Urinary bladder (tissue), 4 donors: ENCODE measurements around the gene PACC1. TPM values are rescaled to one million over a fixed set of nuclear protein-coding genes. Genes with fewer than 3 reads are reported as not detected.

Experiments used
- DNase-seq: peaks from one replicate; pipeline ENCODE4 v3.0.0-alpha.2; 2015; ENCODE audit errors: extremely low spot score
- H3K27ac ChIP-seq: one replicate; pipeline ENCODE4 v1.5.1; 2013; ENCODE audit warnings: low read depth, mild to moderate bottlenecking, moderate library complexity
- H3K36me3 ChIP-seq: one replicate; pipeline ENCODE4 v1.6.1; 2013; ENCODE audit warnings: mild to moderate bottlenecking, moderate library complexity; ENCODE audit not compliant: insufficient read depth
- H3K4me1 ChIP-seq: one replicate; pipeline ENCODE4 v1.6.1; 2013; ENCODE audit warnings: mild to moderate bottlenecking, moderate library complexity; ENCODE audit not compliant: insufficient read depth
- H3K4me3 ChIP-seq: one replicate; pipeline ENCODE4 v1.5.1; 2013; ENCODE audit warnings: low read depth, low read length
- WGBS: extraction: QIAGEN DNeasy Blood & Tissue Kit; methylation state at CpG from one replicate; pipeline ENCODE4 v1.1.7; 2013; 5-methylcytosine and 5-hydroxymethylcytosine counted together
- polyA plus RNA-seq: library from polyadenylated mRNA; stranded (reverse); fragments of 200-250 nt; gene quantifications from one replicate; pipeline ENCODE4 v1.2.3, GENCODE V29; 2013
- small RNA-seq: library from RNA; depleted of rRNA; stranded (forward); fragments of <200 nt; gene quantifications from one replicate; pipeline ENCODE3, GENCODE V24; 2014
- total RNA-seq: library from RNA; depleted of rRNA; stranded (reverse); fragments of >200 nt; gene quantifications from one replicate; pipeline ENCODE4 v1.2.3, GENCODE V29; 2014
- donor health status: healthy with polysubstance abuse.
- donor health status: healthy.

PACC1 gene
- total and polyA plus RNA-seq, 2 donors, result 3.8 to 5.3 TPM

DNA sequence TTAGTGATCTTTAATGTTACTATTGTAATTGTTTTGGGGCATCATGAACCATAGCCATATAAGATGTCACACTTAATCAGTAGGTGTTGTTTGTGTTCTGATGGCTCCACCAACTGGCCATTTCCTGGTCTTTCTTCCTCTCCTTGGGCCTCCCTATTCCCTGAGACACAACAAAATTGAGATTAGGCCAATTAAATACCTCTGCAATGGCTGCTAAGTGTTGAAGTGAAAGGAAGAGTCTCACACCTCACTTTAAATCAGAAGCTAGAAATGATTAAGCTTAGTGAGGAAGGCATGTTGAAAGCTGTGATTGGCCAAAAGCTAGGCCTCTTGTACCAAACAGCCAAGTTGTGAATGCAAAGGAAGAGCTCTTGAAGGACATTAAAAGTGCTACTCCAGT is 98.8 kb downstream of the PACC1 start:
- H3K4me3 ChIP-seq, result no peak overlapping the region
- DNase-seq, result no peak
- no peaks in the 10 kb centered on the region for H3K4me1 ChIP-seq
- no peak overlapping the region for H3K27ac ChIP-seq
- no peaks in the 10 kb centered on the region for H3K36me3 ChIP-seq

DNA sequence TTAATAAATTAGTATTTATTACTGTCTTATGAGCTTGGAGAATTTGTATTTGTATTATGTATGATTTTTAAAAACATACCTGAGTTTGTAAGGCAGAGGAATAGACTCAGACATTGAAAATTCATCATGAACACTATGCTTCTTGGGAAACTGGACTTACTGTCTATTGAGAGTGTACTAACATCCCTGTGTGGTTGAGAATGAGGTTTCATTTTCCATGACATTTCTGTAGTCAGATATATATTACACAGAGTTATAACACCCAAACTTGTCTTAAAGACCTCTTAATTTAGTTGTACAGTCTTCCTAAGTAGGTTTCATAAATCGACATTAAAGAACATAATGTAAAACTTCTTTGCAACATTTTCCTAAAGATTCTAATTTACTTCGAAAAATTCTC is 99.5 kb downstream of the PACC1 start:
- H3K4me3 ChIP-seq, result no peak overlapping the region
- 91% methylated on average over 2 of the region's 2 CpGs for WGBS
- DNase-seq, result no peak
- H3K36me3 ChIP-seq, result no peaks in the 10 kb centered on the region
- H3K4me1 ChIP-seq, result no peaks in the 10 kb centered on the region
- no peak overlapping the region for H3K27ac ChIP-seq

Small RNAs within 50 kb of the gene (small RNA-seq; reads per million reads assigned to genes)
- gene SNORA16B, result not detected

Other genes starting within 250 kb of the PACC1 start
- gene PPP2R5A, start 129.5 kb downstream of the PACC1 start, total RNA-seq, result 64.4 TPM
- 47.1 TPM for gene PPP2R5A, start 129.5 kb downstream of the PACC1 start, polyA plus RNA-seq
- 42.5 TPM for gene NENF, start 18.0 kb upstream of the PACC1 start, total RNA-seq
- gene NENF, start 18.0 kb upstream of the PACC1 start, polyA plus RNA-seq, result 75.2 TPM
- 20.2 TPM for gene ATF3, start 193.9 kb upstream of the PACC1 start, total RNA-seq
- gene ATF3, start 193.9 kb upstream of the PACC1 start, polyA plus RNA-seq, result 118 TPM